SK-N-SH (cell line): Measurements from ENCODE around the gene CPB1. TPM values are rescaled to one million over a fixed set of nuclear protein-coding genes. Genes with fewer than 3 reads are reported as not detected.

Source experiments
- CTCF ChIA-PET: fragments of 300-600, 350-600 bp; formaldehyde crosslinking; extraction: SDS; loops from one replicate; lab custom pipeline; 2021; lab: Yijun Ruan, JAX
- POLR2A ChIA-PET: fragments of 350-600 bp; sonication (Branson Sonifier 250); formaldehyde crosslinking; extraction: SDS; loops from one replicate; lab custom pipeline; 2020; ENCODE audit warnings: antibody characterized with exemption, inconsistent platforms; lab: Yijun Ruan, JAX
- DNase-seq: peaks from one replicate; pipeline ENCODE4 v3.0.0; 2012
- H2AFZ ChIP-seq: fragments of 200-600 bp; sonication (generic); 2 replicates; pipeline ENCODE4 v1.8.1; 2016; ENCODE audit warnings: antibody characterized with exemption, mild to moderate bottlenecking, low read depth
- H3F3A ChIP-seq: fragments of 200-600 bp; sonication (generic); replicated peaks from 2 replicates; pipeline ENCODE3; 2016; ENCODE audit warnings: antibody characterized with exemption, mild to moderate bottlenecking; ENCODE audit not compliant: insufficient read depth
- H3K27ac ChIP-seq, 2 experiments: fragments of 200-500 bp in 1 of 2; fragments of 200-600 bp in 1 of 2; sonication (Bioruptor generic) in 1 of 2; sonication (generic), shearing (Covaris generic) in 1 of 2; 2 replicates each; pipeline versions ENCODE4 v1.5.1 to v1.6.1; 2014 to 2016; ENCODE audit warnings: low read depth in 2 of 2, inconsistent platforms in 1 of 2, low read length in 1 of 2, mild to moderate bottlenecking in 1 of 2, mixed read lengths in 1 of 2
- H3K27me3 ChIP-seq: fragments of 200-600 bp; sonication (generic), shearing (Covaris generic); 2 replicates; pipeline ENCODE4 v1.6.1; 2016; ENCODE audit warnings: mixed run types; ENCODE audit not compliant: insufficient read depth
- H3K36me3 ChIP-seq, 2 experiments: fragments of 200-500 bp in 1 of 2; fragments of 200-600 bp in 1 of 2; sonication (Bioruptor generic) in 1 of 2; sonication (generic) in 1 of 2; replicated peaks in 1 of 2; 2 replicates each; pipeline versions ENCODE3 to v1.5.1; 2014 to 2016; ENCODE audit warnings: low read length in 1 of 2, mild to moderate bottlenecking in 1 of 2; ENCODE audit not compliant: insufficient read depth in 2 of 2, control insufficient read depth in 1 of 2
- H3K4me1 ChIP-seq, 2 experiments: fragments of 200-500 bp in 1 of 2; fragments of 200-600 bp in 1 of 2; sonication (Bioruptor generic) in 1 of 2; sonication (generic), shearing (Covaris generic) in 1 of 2; 2 replicates each; pipeline versions ENCODE4 v1.5.1 to v1.6.1; 2014 to 2016; ENCODE audit warnings: low read depth in 1 of 2, low read length in 1 of 2, mixed run types in 1 of 2; ENCODE audit not compliant: insufficient read depth in 2 of 2, control insufficient read depth in 1 of 2
- H3K4me2 ChIP-seq: fragments of 200-600 bp; sonication (generic), shearing (Covaris generic); 2 replicates; pipeline ENCODE4 v1.6.1; 2017; ENCODE audit warnings: mixed run types
- H3K4me3 ChIP-seq, 2 experiments: fragments of 200-500 bp in 1 of 2; fragments of 200-600 bp in 1 of 2; sonication (Bioruptor generic) in 1 of 2; sonication (generic), shearing (Covaris generic) in 1 of 2; 2 replicates each; pipeline versions ENCODE4 v1.5.1 to v1.8.1; 2014 to 2016; ENCODE audit warnings: low read depth in 2 of 2, inconsistent platforms in 1 of 2, low read length in 1 of 2, mild to moderate bottlenecking in 1 of 2, mixed read lengths in 1 of 2, moderate library complexity in 1 of 2
- H3K79me2 ChIP-seq: fragments of 200-600 bp; sonication (generic); 2 replicates; pipeline ENCODE4 v1.8.1; 2017; ENCODE audit warnings: mild to moderate bottlenecking; ENCODE audit not compliant: insufficient read depth
- H3K9ac ChIP-seq: fragments of 200-600 bp; sonication (generic); 2 replicates; pipeline ENCODE4 v1.6.1; 2017; ENCODE audit warnings: mixed run types
- H3K9me2 ChIP-seq: fragments of 200-600 bp; sonication (generic); 2 replicates; pipeline ENCODE4 v1.6.1; 2017; ENCODE audit warnings: mixed run types
- H3K9me3 ChIP-seq: fragments of 200-600 bp; sonication (generic); 2 replicates; pipeline ENCODE4 v1.6.1; 2017; ENCODE audit warnings: mixed run types, mild to moderate bottlenecking, moderate library complexity
- H4K20me1 ChIP-seq: fragments of 200-600 bp; sonication (generic); 2 replicates; pipeline ENCODE4 v1.6.1; 2017; ENCODE audit warnings: mild to moderate bottlenecking, mixed run types; ENCODE audit not compliant: insufficient read depth
- CHD2 ChIP-seq: fragments of 150-350 bp; IDR thresholded peaks from 2 replicates; pipeline ENCODE4 v1.6.1; 2018; ENCODE audit warnings: low read length; ENCODE audit not compliant: partially characterized antibody
- FOXM1 ChIP-seq: IDR thresholded peaks from 2 replicates; pipeline ENCODE4 v1.4.0; 2012; ENCODE audit warnings: low read depth, mild to moderate bottlenecking
- REST ChIP-seq: IDR thresholded peaks from 2 replicates; pipeline ENCODE4 v1.6.1; 2012; ENCODE audit warnings: mild to moderate bottlenecking, low read depth, low read length, moderate library complexity
- SIN3A ChIP-seq: IDR thresholded peaks from 2 replicates; pipeline ENCODE4 v1.6.1; 2012; ENCODE audit warnings: low read depth, mild to moderate bottlenecking, low read length, moderate library complexity, borderline replicate concordance
- SMC3 ChIP-seq: IDR thresholded peaks from 2 replicates; pipeline ENCODE4 v1.6.1; 2012; ENCODE audit warnings: low read depth, low read length, improper control_type of control experiment
- USF2 ChIP-seq: fragments of 150-350 bp; IDR thresholded peaks from 2 replicates; pipeline ENCODE4 v1.6.1; 2017; ENCODE audit warnings: antibody characterized with exemption, low read length, low read depth, borderline replicate concordance
- ZBTB33 ChIP-seq: IDR thresholded peaks from 2 replicates; pipeline ENCODE4 v1.4.0; 2012; ENCODE audit warnings: low read depth, borderline replicate concordance
- WGBS: methylation state at CpG from one replicate; pipeline ENCODE4 v1.1.6; 2017; ENCODE audit warnings: low lambda C conversion rate; 5-methylcytosine and 5-hydroxymethylcytosine counted together
- polyA plus RNA-seq, 3 experiments: library from polyadenylated mRNA; depleted of rRNA; stranded (reverse); fragments of >200 nt; gene quantifications; 2 replicates each; pipeline ENCODE4 v1.2.3, GENCODE V29; 2012

Gene CPB1
- polyA plus RNA-seq, 1 of the 3 experiments (the other 2 are of a cell fraction) = 0.26 TPM

GRCh38 chr3:148889828-148890227 lies 62.2 kb downstream of the CPB1 start:
- CTCF ChIA-PET = interaction anchor here (0.9 to 1.4 kb wide), 3 partner anchors 12 to 159 kb away, joined by 3 read pairs; no protein-coding TSS in a partner anchor
- WGBS = 43% methylated on average over 2 of the region's 2 CpGs
- no peak overlapping the region for H3K9ac ChIP-seq
- H3K27ac ChIP-seq = no peak overlapping the region
- H3K4me2 ChIP-seq = no peak overlapping the region
- TF ChIP-seq ZBTB33 (no peak), CHD2 (no peak)
- H3K79me2 ChIP-seq = no peaks in the 10 kb centered on the region
- no peaks in the 10 kb centered on the region for H4K20me1 ChIP-seq
- no peaks in the 10 kb centered on the region for H3K27me3 ChIP-seq
- H3K4me1 ChIP-seq = no peaks in the 10 kb centered on the region
- no peaks in the 10 kb centered on the region for H3K36me3 ChIP-seq
- H2AFZ ChIP-seq = no peak overlapping the region
- peaks cover 7% of the 10 kb centered on the region; the same call in 1 of the 2 replicates for H3K9me3 ChIP-seq
- DNase-seq = no peak
- H3K9me2 ChIP-seq = no peaks in the 10 kb centered on the region
- no peak overlapping the region for H3K4me3 ChIP-seq
- H3F3A ChIP-seq = no peaks in the 10 kb centered on the region
- POLR2A ChIA-PET = no interaction called here

- Histone ChIP-seq H3K4me1 (peaks cover 0 to 2% of the 10 kb centered on the region in 2 experiments; a peak in 1 of 4 replicates), H4K20me1 (no peaks in the 10 kb centered on the region), H3K36me3 (no peaks in the 10 kb centered on the region), H2AFZ (no peak overlapping the region), H3K9ac (no peak overlapping the region), H3K4me3 (no peak overlapping the region), H3K9me3 (peaks cover 7% of the 10 kb centered on the region; the same call in 1 of the 2 replicates), H3K4me2 (no peak overlapping the region), H3K27me3 (no peaks in the 10 kb centered on the region), H3K79me2 (no peaks in the 10 kb centered on the region), H3K9me2 (no peaks in the 10 kb centered on the region), H3F3A (no peaks in the 10 kb centered on the region), H3K27ac (no peak overlapping the region)
- 61% methylated on average over 3 of the region's 3 CpGs for WGBS
- ChIA-PET POLR2A (no interaction called here), CTCF (interaction anchor here (1.0 to 1.3 kb wide), 2 partner anchors 10 to 34 kb away, joined by 3 read pairs; no protein-coding TSS in a partner anchor)
- no peak for DNase-seq
- no peak for TF ChIP-seq CHD2
- no peak for TF ChIP-seq FOXM1
- TF ChIP-seq REST = no peak
- TF ChIP-seq SMC3 = no peak
- no peak for TF ChIP-seq SIN3A
- TF ChIP-seq USF2 = no peak
Measured at GRCh38 chr3:148896062-148896461, 68.5 kb downstream of the CPB1 start.
